Body of pancreas (tissue), 4 donors: ENCODE results near the gene LRRC3. TPM values are rescaled to one million over a fixed set of nuclear protein-coding genes. Genes with fewer than 3 reads are reported as not detected.

Source experiments
- ATAC-seq: fragments of 150-250 bp; one replicate; pipeline ENCODE4 v1.9.1; 2016
- DNase-seq, 4 donors: peaks; one replicate each; pipeline ENCODE4 v3.0.0-alpha.2; 2019
- H3K27ac ChIP-seq, 4 donors: fragments of 200-600 bp; sonication (generic); 1 replicate in 3 of 4; 2 replicates in 1 of 4; pipeline versions ENCODE4 v1.5.1 to v1.6.1; 2016 to 2019; ENCODE audit warnings: mild to moderate bottlenecking in 1 of 4, mixed read lengths in 1 of 4, moderate library complexity in 1 of 4
- H3K27me3 ChIP-seq, 2 donors: fragments of 200-600 bp; sonication (generic); one replicate each; pipeline ENCODE4 v1.6.0; 2016; ENCODE audit warnings: mild to moderate bottlenecking in 1 of 2
- H3K36me3 ChIP-seq, 2 donors: fragments of 200-600 bp; sonication (generic); replicated peaks in 1 of 2; 2 replicates each; pipeline ENCODE4 v1.5.1; 2016; ENCODE audit warnings: low read depth in 2 of 2; ENCODE audit not compliant: insufficient read depth in 1 of 2
- H3K4me1 ChIP-seq: fragments of 200-600 bp; sonication (generic); one replicate; pipeline ENCODE4 v1.6.0; 2016
- H3K4me3 ChIP-seq, 2 donors: fragments of 200-600 bp; sonication (generic); 1 replicate in 1 of 2; 2 replicates in 1 of 2; pipeline ENCODE4 v1.5.1; 2016 to 2019
- H3K9me3 ChIP-seq, 3 donors: fragments of 200-600 bp; sonication (generic); 1 replicate in 2 of 3; 2 replicates in 1 of 3; pipeline ENCODE4 v1.5.1; 2016
- CTCF ChIP-seq, 7 experiments: fragments of 450-650 bp in 4 of 7; fragments of 200-600 bp in 3 of 7; sonication (generic) in 3 of 7; IDR thresholded peaks; one replicate each; pipeline ENCODE4 v1.5.1; 2016 to 2019; ENCODE audit warnings: antibody characterized with exemption in 7 of 7
- POLR2A ChIP-seq, 3 donors: fragments of 450-650 bp; IDR thresholded peaks; one replicate each; pipeline ENCODE4 v1.6.1; 2016; ENCODE audit warnings: antibody characterized with exemption in 3 of 3, mild to moderate bottlenecking in 2 of 3
- WGBS, 2 donors: methylation state at CpG; one replicate each; pipeline ENCODE4 v1.1.5; 2017; 5-methylcytosine and 5-hydroxymethylcytosine counted together
- intact Hi-C: fragments of 100-400 bp; cut with DNase I; formaldehyde crosslinking; loops from one replicate; pipeline ENCODE4 v1.15.1; 2023
- total RNA-seq, 2 donors: library from RNA; depleted of rRNA; stranded (reverse); fragments of >200 nt; gene quantifications; one replicate each; pipeline ENCODE4 v1.1.0, GENCODE V29; 2016

LRRC3 gene
- total RNA-seq, 2 donors from 2014 or later, result 0.33 to 1.0 TPM

- TF ChIP-seq POLR2A (IDR thresholded peaks at IDR 0.05) (no peak), CTCF (IDR thresholded peaks at IDR 0.05) (no peak)
- Histone ChIP-seq H3K4me1 (no peaks in the 10 kb centered on the region), H3K27me3 (no peaks in the 10 kb centered on the region), H3K36me3 (no peaks in the 10 kb centered on the region), H3K27ac (no peak overlapping the region), H3K9me3 (no peaks in the 10 kb centered on the region), H3K4me3 (no peak overlapping the region)
- DNase-seq (peak in 2 of 4 donors; percentile 11 to 28), ATAC-seq (no peak)
- intact Hi-C loops, result no loop called here
- 75 to 77% methylated on average over 27 to 28 of the region's 28 CpGs for WGBS, 2 donors
Measured at GRCh38 chr21:44427241-44428120, 27.8 kb upstream of the LRRC3 start.

- intact Hi-C loops, result no loop called here
- no peaks in the 10 kb centered on the region for H3K27me3 ChIP-seq
- H3K27ac ChIP-seq, result no peak overlapping the region
- ATAC-seq (no peak), DNase-seq (peak in 3 of 4 donors; percentile 21 to 55 (median 31))
- H3K9me3 ChIP-seq, result no peaks in the 10 kb centered on the region
- H3K4me3 ChIP-seq, result no peak overlapping the region
- no peaks in the 10 kb centered on the region for H3K4me1 ChIP-seq
- no peaks in the 10 kb centered on the region for H3K36me3 ChIP-seq
- WGBS, 2 donors, result 36 to 53% methylated on average over 2 to 3 of the region's 3 CpGs
- TF ChIP-seq POLR2A (IDR thresholded peaks at IDR 0.05), result no peak
- TF ChIP-seq CTCF (IDR thresholded peaks at IDR 0.05), result no peak
Measured at GRCh38 chr21:44428281-44428960, 26.9 kb upstream of the LRRC3 start.

GRCh38 chr21:44429894-44430293, 25.4 kb upstream of the LRRC3 start:
- no peak overlapping the region for H3K27ac ChIP-seq
- H3K4me1 ChIP-seq, result no peaks in the 10 kb centered on the region
- TF ChIP-seq POLR2A (IDR thresholded peaks at IDR 0.05) (no peak), CTCF (IDR thresholded peaks at IDR 0.05) (no peak)
- H3K27me3 ChIP-seq, result no peaks in the 10 kb centered on the region
- H3K36me3 ChIP-seq, result no peaks in the 10 kb centered on the region
- WGBS, 2 donors, result 47 to 64% methylated on average over 1 of the region's 1 CpG
- intact Hi-C loops, result no loop called here
- no peak overlapping the region for H3K4me3 ChIP-seq
- H3K9me3 ChIP-seq, result no peaks in the 10 kb centered on the region
- DNase-seq (no peak), ATAC-seq (no peak)

- intact Hi-C loops, result no loop called here
- DNase-seq, result peak in 1 of 4 donors; percentile 1
Measured at GRCh38 chr21:44431300-44431699, 24.0 kb upstream of the LRRC3 start.

More at GRCh38 chr21:44431300-44431699, 24.0 kb upstream of the LRRC3 start:
- H3K36me3 ChIP-seq, result no peaks in the 10 kb centered on the region
- no peak overlapping the region for H3K27ac ChIP-seq
- H3K4me3 ChIP-seq, result no peak overlapping the region
- ATAC-seq, result no peak
- WGBS, 2 donors, result 75 to 79% methylated on average over 4 of the region's 4 CpGs
- TF ChIP-seq POLR2A (IDR thresholded peaks at IDR 0.05), result no peak
- TF ChIP-seq CTCF (IDR thresholded peaks at IDR 0.05), result no peak
- no peaks in the 10 kb centered on the region for H3K9me3 ChIP-seq
- H3K27me3 ChIP-seq, result no peaks in the 10 kb centered on the region
- H3K4me1 ChIP-seq, result no peaks in the 10 kb centered on the region
